BLaER1 treated with 17β-estradiol and CSF1 and Interleukin-3, amounts not matched to agents 10 nM and 100 nM (cell line): ENCODE results near the gene ALPP.
"Not testable (repeated sequence)": the region's sequence is repeated elsewhere in the genome, so short reads cannot be mapped to it uniquely, and the experiment has no call there.

ENCODE experiments used
- H3K27ac ChIP-seq, 11 experiments: shearing (Covaris generic); formaldehyde crosslinking; 2 replicates each; pipeline ENCODE4 v1.8.1; 2022
- H3K27me3 ChIP-seq, 11 experiments: shearing (Covaris generic); formaldehyde crosslinking; 2 replicates each; pipeline ENCODE4 v1.8.1; 2022
- H3K36me3 ChIP-seq, 11 experiments: shearing (Covaris generic); formaldehyde crosslinking; 2 replicates each; pipeline ENCODE4 v1.8.1; 2022
- H3K4me1 ChIP-seq, 10 experiments: shearing (Covaris generic); formaldehyde crosslinking; 2 replicates each; pipeline ENCODE4 v1.8.1; 2022
- H3K4me2 ChIP-seq, 11 experiments: shearing (Covaris generic); formaldehyde crosslinking; 2 replicates each; pipeline ENCODE4 v1.8.1; 2022
- H3K4me3 ChIP-seq, 10 experiments: shearing (Covaris generic); formaldehyde crosslinking; 2 replicates each; pipeline ENCODE4 v1.8.1; 2022
- H3K9ac ChIP-seq, 11 experiments: shearing (Covaris generic); formaldehyde crosslinking; 2 replicates each; pipeline ENCODE4 v1.8.1; 2022
- H3K9me3 ChIP-seq, 11 experiments: shearing (Covaris generic); formaldehyde crosslinking; replicated peaks in 1 of 11; 2 replicates each; pipeline ENCODE4 v1.8.1; 2022
- H4K20me1 ChIP-seq, 11 experiments: shearing (Covaris generic); formaldehyde crosslinking; 2 replicates each; pipeline ENCODE4 v1.8.1; 2022
- Cebpa-rat ChIP-seq, 11 experiments: shearing (Covaris generic); IDR thresholded peaks; 2 replicates each; pipeline ENCODE4 v1.8.1; 2022

ALPP gene

GRCh38 chr2:232376260-232376659 lies 2.3 kb upstream of the ALPP start:
- H3K9ac ChIP-seq: no peak overlapping the region
- H3K4me1 ChIP-seq: peaks cover 0 to 40% (median 22%) of the 10 kb centered on the region in 10 experiments; a peak in 15 of 20 replicates
- H4K20me1 ChIP-seq: no peaks in the 10 kb centered on the region
- H3K4me2 ChIP-seq: peak overlapping the region in 7 of 11 experiments; percentile 21 to 56 (median 45); a peak in 13 of 22 replicates
- TF ChIP-seq Cebpa-rat (IDR thresholded peaks at IDR 0.05): no peak
- H3K9me3 ChIP-seq: no peaks in the 10 kb centered on the region
- no peak overlapping the region for H3K4me3 ChIP-seq
- no peaks in the 10 kb centered on the region for H3K36me3 ChIP-seq
- H3K27ac ChIP-seq: no peak overlapping the region
- H3K27me3 ChIP-seq: no peaks in the 10 kb centered on the region

DNA sequence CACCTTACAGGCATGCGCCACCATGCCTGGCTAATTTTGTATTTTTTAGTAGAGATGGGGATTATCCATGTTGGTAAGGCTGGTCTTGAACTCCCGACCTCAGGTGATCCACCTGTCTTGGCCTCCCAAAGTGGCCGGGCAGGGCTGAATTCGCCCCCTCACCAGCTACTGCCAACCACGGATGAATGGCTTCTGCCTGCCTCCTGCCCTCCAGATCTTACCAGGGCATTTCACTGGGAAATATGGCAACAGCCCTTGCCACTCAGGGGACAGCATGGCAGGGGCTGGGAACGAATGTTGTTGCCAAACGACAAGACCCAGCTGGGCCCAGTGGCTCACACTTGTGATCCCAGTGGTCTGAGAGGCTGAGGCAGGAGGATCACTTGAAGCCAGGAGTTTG lies 1.8 kb upstream of the ALPP start:
- Histone ChIP-seq H3K4me3 (no peak overlapping the region), H3K4me1 (peaks cover 0 to 37% (median 24%) of the 10 kb centered on the region in 10 experiments; a peak in 17 of 20 replicates), H3K27ac (no peak overlapping the region), H3K9ac (no peak overlapping the region), H4K20me1 (no peaks in the 10 kb centered on the region), H3K36me3 (no peaks in the 10 kb centered on the region), H3K27me3 (no peaks in the 10 kb centered on the region), H3K9me3 (no peaks in the 10 kb centered on the region), H3K4me2 (peak overlapping the region in 7 of 11 experiments; percentile 21 to 56 (median 45); a peak in 13 of 22 replicates)
- TF ChIP-seq Cebpa-rat (IDR thresholded peaks at IDR 0.05): no peak

GRCh38 chr2:232377319-232377718 lies 1.2 kb upstream of the ALPP start:
- no peak for TF ChIP-seq Cebpa-rat (IDR thresholded peaks at IDR 0.05)
- Histone ChIP-seq H3K9ac (no peak overlapping the region), H3K27ac (no peak overlapping the region), H3K9me3 (no peaks in the 10 kb centered on the region), H3K4me1 (peaks cover 4 to 42% (median 30%) of the 10 kb centered on the region in 10 experiments; a peak in 18 of 20 replicates), H3K4me2 (peak overlapping the region in 4 of 11 experiments; percentile 23 to 54 (median 31); a peak in 2 of 22 replicates), H3K27me3 (no peaks in the 10 kb centered on the region), H3K4me3 (no peak overlapping the region), H3K36me3 (no peaks in the 10 kb centered on the region), H4K20me1 (no peaks in the 10 kb centered on the region)

- H3K9ac ChIP-seq: no peak overlapping the region
- H3K4me2 ChIP-seq: peak overlapping the region in 4 of 11 experiments; percentile 20 to 36 (median 24); a peak in 4 of 22 replicates
- H4K20me1 ChIP-seq: no peaks in the 10 kb centered on the region
- peaks cover 5 to 45% (median 30%) of the 10 kb centered on the region in 10 experiments; a peak in 18 of 20 replicates for H3K4me1 ChIP-seq
- H3K9me3 ChIP-seq: no peaks in the 10 kb centered on the region
- TF ChIP-seq Cebpa-rat (IDR thresholded peaks at IDR 0.05): no peak
- no peaks in the 10 kb centered on the region for H3K27me3 ChIP-seq
- H3K4me3 ChIP-seq: no peak overlapping the region
- no peak overlapping the region for H3K27ac ChIP-seq
- H3K36me3 ChIP-seq: no peaks in the 10 kb centered on the region
Observed at GRCh38 chr2:232377841-232378734, 463 bp upstream of the ALPP start.

DNA sequence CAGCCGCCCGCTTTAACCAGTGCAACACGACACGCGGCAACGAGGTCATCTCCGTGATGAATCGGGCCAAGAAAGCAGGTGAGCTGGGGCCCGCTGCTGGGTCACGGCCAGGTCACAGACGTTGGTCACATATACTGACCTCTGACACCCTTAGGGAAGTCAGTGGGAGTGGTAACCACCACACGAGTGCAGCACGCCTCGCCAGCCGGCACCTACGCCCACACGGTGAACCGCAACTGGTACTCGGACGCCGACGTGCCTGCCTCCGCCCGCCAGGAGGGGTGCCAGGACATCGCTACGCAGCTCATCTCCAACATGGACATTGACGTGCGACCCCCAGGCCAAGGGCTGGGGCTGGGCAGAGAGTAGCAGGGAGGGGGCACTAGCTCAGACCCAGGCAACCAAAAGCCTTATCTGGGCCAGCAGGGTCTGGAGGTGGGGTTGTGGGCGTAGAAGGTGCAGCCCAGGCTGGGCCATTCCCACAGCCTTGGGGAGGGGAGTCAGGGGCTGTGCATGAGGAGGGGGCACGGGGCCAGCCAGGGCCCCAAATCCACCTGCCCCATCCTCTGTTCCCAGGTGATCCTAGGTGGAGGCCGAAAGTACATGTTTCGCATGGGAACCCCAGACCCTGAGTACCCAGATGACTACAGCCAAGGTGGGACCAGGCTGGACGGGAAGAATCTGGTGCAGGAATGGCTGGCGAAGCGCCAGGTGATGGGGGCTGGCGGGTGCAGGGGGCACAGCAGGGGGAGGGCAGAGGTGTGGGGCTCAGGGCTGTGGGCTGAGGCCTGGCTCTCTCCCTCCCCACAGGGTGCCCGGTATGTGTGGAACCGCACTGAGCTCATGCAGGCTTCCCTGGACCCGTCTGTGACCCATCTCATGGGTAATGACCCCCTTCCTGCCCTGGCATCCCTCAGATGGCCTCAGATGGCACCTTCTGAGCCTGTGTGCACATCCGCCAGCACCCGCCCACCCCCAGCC lies 1.3 kb downstream of the ALPP start:
- H3K27me3 ChIP-seq, H3K9me3 ChIP-seq, H3K27ac ChIP-seq, H4K20me1 ChIP-seq, H3K36me3 ChIP-seq, H3K4me3 ChIP-seq, H3K9ac ChIP-seq: not testable (repeated sequence)
- Histone ChIP-seq H3K4me2 (peak overlapping the region in 8 of 11 experiments; percentile 5 to 51 (median 39); a peak in 8 of 22 replicates), H3K4me1 (peaks cover 5 to 53% (median 32%) of the 10 kb centered on the region in 10 experiments; a peak in 18 of 20 replicates)

- not testable (repeated sequence) for H3K4me3 ChIP-seq, H4K20me1 ChIP-seq, H3K36me3 ChIP-seq, H3K9ac ChIP-seq
- H3K27ac ChIP-seq: peak overlapping the region in 2 of 11 experiments; percentile 34 to 38; a peak in 2 of 22 replicates
- peaks cover under 1 to 11% (median 4%) of the 10 kb centered on the region in 11 experiments; a peak in 21 of 22 replicates for H3K9me3 ChIP-seq
- peaks cover 5 to 59% (median 39%) of the 10 kb centered on the region in 10 experiments; a peak in 18 of 20 replicates for H3K4me1 ChIP-seq
- peaks cover 5 to 14% (median 13%) of the 10 kb centered on the region in 11 experiments for H3K27me3 ChIP-seq
- peak overlapping the region in 10 of 11 experiments; percentile 9 to 72 (median 48); a peak in 14 of 22 replicates for H3K4me2 ChIP-seq
Observed at GRCh38 chr2:232381204-232382031, 2.9 kb downstream of the ALPP start.

GRCh38 chr2:232382331-232383225 lies 4.0 kb downstream of the ALPP start:
- peak overlapping the region in 10 of 11 experiments; percentile 9 to 72 (median 48); a peak in 17 of 22 replicates for H3K4me2 ChIP-seq
- peaks cover 5 to 48% (median 33%) of the 10 kb centered on the region in 10 experiments; a peak in 18 of 20 replicates for H3K4me1 ChIP-seq
- H3K4me3 ChIP-seq: no peak overlapping the region
- peaks cover 13 to 25% (median 22%) of the 10 kb centered on the region in 11 experiments for H3K27me3 ChIP-seq
- no peak overlapping the region for H3K9ac ChIP-seq
- H4K20me1 ChIP-seq: no peaks in the 10 kb centered on the region
- peak overlapping the region in 3 of 11 experiments; percentile 21 to 38 (median 34); a peak in 3 of 22 replicates for H3K27ac ChIP-seq
- no peak for TF ChIP-seq Cebpa-rat (IDR thresholded peaks at IDR 0.05)
- no peaks in the 10 kb centered on the region for H3K36me3 ChIP-seq
- H3K9me3 ChIP-seq: peaks cover 12 to 22% (median 16%) of the 10 kb centered on the region in 11 experiments
